Fibroblast of lung (primary cell): ENCODE results near the gene CASP10. TPM values are rescaled to one million over a fixed set of nuclear protein-coding genes. Genes with fewer than 3 reads are reported as not detected.

Source experiments
- DNase-seq, 2 donors: peaks; one replicate each; pipeline versions ENCODE4 v3.0.0 to v3.0.0-alpha.2; 2010; ENCODE audit warnings: low read depth in 2 of 2
- H2AFZ ChIP-seq: 2 replicates; pipeline ENCODE4 v1.5.1; 2012; ENCODE audit warnings: low read length, control low read depth, inconsistent platforms
- H3K27ac ChIP-seq: 2 replicates; pipeline ENCODE4 v1.5.1; 2011; ENCODE audit warnings: low read length, control low read depth; ENCODE audit not compliant: insufficient read depth
- H3K27me3 ChIP-seq: 2 replicates; pipeline ENCODE4 v1.5.1; 2011; ENCODE audit warnings: mild to moderate bottlenecking, low read length; ENCODE audit not compliant: control insufficient read depth, insufficient read depth
- H3K36me3 ChIP-seq: 2 replicates; pipeline ENCODE4 v1.5.1; 2011; ENCODE audit warnings: low read length; ENCODE audit not compliant: control insufficient read depth, insufficient read depth
- H3K4me1 ChIP-seq: 2 replicates; pipeline ENCODE4 v1.5.1; 2011; ENCODE audit warnings: low read length; ENCODE audit not compliant: control insufficient read depth, insufficient read depth; ENCODE audit errors: extremely low read depth
- H3K4me2 ChIP-seq: 2 replicates; pipeline ENCODE4 v1.5.1; 2011; ENCODE audit warnings: low read length, control low read depth; ENCODE audit not compliant: insufficient read depth; ENCODE audit errors: extremely low read depth
- H3K4me3 ChIP-seq, 4 experiments: fragments of 200-600 bp in 1 of 4; sonication (generic) in 1 of 4; replicated peaks in 1 of 4; 2 replicates each; pipeline ENCODE4 v1.5.1; 2011 to 2016; ENCODE audit warnings: low read length in 4 of 4, low read depth in 3 of 4, mild to moderate bottlenecking in 3 of 4, control low read depth in 2 of 4, inconsistent platforms in 1 of 4, mixed read lengths in 1 of 4; ENCODE audit not compliant: insufficient read depth in 1 of 4; ENCODE audit errors: control extremely low read depth in 1 of 4
- H3K79me2 ChIP-seq: 2 replicates; pipeline ENCODE4 v1.5.1; 2012; ENCODE audit warnings: mild to moderate bottlenecking, low read length, inconsistent platforms; ENCODE audit not compliant: control insufficient read depth, insufficient read depth
- H3K9ac ChIP-seq: 2 replicates; pipeline ENCODE4 v1.5.1; 2011; ENCODE audit warnings: mild to moderate bottlenecking, low read length, control low read depth; ENCODE audit not compliant: insufficient read depth
- H3K9me3 ChIP-seq: 2 replicates; pipeline ENCODE4 v1.5.1; 2012; ENCODE audit warnings: low read depth, low read length; ENCODE audit not compliant: control insufficient read depth, insufficient read depth
- H4K20me1 ChIP-seq: 2 replicates; pipeline ENCODE4 v1.5.1; 2011; ENCODE audit warnings: low read length; ENCODE audit not compliant: control insufficient read depth, insufficient read depth; ENCODE audit errors: extremely low read depth
- EZH2 ChIP-seq: IDR thresholded peaks from 2 replicates; pipeline ENCODE4 v1.5.1; 2012; ENCODE audit warnings: low read length, control low read depth, mild to moderate bottlenecking; ENCODE audit errors: missing control alignments
- polyA plus RNA-seq, 2 donors: library from polyadenylated mRNA; depleted of rRNA in 1 of 2; stranded (reverse) in 1 of 2; unstranded in 1 of 2; fragments of >200 nt; gene quantifications; 2 replicates each; pipeline ENCODE4 v1.2.1, GENCODE V29; 2011 to 2012; ENCODE audit warnings: missing spikeins in 1 of 2
- total RNA-seq: library from RNA; depleted of rRNA; stranded (reverse); fragments of >200 nt; gene quantifications from 2 replicates; pipeline ENCODE4 v1.2.1, GENCODE V29; 2014
- TF ChIP-seq, protein P1 (sequence below), 2 donors: IDR thresholded peaks in 1 of 2; conservative IDR thresholded peaks in 1 of 2; 1 replicate in 1 of 2; 2 replicates in 1 of 2; pipeline ENCODE4 v1.5.1; 2011 to 2012; ENCODE audit warnings: low read length in 2 of 2, control low read depth in 1 of 2, inconsistent platforms in 1 of 2, low read depth in 1 of 2, mild to moderate bottlenecking in 1 of 2

The CASP10 gene
- total and polyA plus RNA-seq, 2 donors (not counting 1 experiment from before 2014, with no cell fraction given), result 5.5 to 8.1 TPM

DNA sequence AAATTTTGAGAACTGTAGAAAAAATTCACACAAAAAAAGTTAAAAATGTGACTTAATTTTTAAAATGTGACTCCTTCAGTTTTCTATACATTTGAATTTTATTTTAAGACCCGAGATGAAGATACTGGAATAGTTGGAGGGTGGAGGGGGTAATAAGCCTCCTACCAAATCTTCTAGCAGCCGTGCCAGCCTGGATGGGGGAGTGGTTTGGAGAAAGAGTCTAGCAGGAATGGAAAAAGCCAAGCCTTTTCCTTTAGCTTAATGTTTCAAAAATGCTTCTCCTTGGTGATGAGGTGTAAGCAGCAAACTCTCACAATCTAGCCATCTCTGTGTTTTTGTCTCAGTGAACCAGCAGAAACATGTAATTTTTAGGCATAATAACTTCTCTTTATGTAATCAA lies 92.1 kb downstream of the CASP10 start:
- Histone ChIP-seq H3K4me2 (no peak overlapping the region), H3K4me3 (no peak overlapping the region), H4K20me1 (no peaks in the 10 kb centered on the region), H3K36me3 (peaks cover 12% of the 10 kb centered on the region), H2AFZ (no peak overlapping the region), H3K4me1 (no peaks in the 10 kb centered on the region), H3K9me3 (no peaks in the 10 kb centered on the region), H3K79me2 (no peaks in the 10 kb centered on the region), H3K9ac (no peak overlapping the region), H3K27ac (no peak overlapping the region), H3K27me3 (no peaks in the 10 kb centered on the region)
- DNase-seq, result no peak
- TF ChIP-seq, protein P1, sequence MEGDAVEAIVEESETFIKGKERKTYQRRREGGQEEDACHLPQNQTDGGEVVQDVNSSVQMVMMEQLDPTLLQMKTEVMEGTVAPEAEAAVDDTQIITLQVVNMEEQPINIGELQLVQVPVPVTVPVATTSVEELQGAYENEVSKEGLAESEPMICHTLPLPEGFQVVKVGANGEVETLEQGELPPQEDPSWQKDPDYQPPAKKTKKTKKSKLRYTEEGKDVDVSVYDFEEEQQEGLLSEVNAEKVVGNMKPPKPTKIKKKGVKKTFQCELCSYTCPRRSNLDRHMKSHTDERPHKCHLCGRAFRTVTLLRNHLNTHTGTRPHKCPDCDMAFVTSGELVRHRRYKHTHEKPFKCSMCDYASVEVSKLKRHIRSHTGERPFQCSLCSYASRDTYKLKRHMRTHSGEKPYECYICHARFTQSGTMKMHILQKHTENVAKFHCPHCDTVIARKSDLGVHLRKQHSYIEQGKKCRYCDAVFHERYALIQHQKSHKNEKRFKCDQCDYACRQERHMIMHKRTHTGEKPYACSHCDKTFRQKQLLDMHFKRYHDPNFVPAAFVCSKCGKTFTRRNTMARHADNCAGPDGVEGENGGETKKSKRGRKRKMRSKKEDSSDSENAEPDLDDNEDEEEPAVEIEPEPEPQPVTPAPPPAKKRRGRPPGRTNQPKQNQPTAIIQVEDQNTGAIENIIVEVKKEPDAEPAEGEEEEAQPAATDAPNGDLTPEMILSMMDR (conservative IDR thresholded peaks at IDR 0.05 in 1 of 2, IDR thresholded peaks at IDR 0.05 in 1 of 2; ENCODE audit: low read depth in 1 of 2, low read length in 2 of 2), result no peak
- no peak for TF ChIP-seq EZH2

DNA sequence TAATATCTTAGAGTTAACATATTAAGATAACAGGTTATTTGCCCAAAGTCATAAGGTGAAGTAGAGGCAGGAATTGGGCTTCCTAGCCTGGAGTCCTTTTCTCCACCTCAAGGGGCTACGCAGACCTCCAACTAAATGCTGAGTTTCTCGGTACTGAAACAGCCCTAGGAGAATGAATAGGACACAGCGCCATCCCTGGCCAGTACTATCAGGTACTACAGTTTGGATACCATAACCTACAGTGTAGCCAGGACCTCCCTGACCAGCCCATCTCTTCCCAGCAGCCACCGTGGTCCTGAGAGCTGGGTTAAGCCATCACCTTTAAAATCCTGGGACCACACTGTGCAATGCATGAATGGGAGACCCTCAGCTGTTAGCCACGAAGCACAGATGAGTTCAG lies 93.0 kb downstream of the CASP10 start:
- Histone ChIP-seq H3K4me2 (no peak overlapping the region), H3K36me3 (peaks cover 10% of the 10 kb centered on the region), H3K4me3 (no peak overlapping the region), H3K9me3 (no peaks in the 10 kb centered on the region), H3K27ac (no peak overlapping the region), H3K4me1 (no peaks in the 10 kb centered on the region), H3K79me2 (no peaks in the 10 kb centered on the region), H3K27me3 (no peaks in the 10 kb centered on the region), H2AFZ (no peak overlapping the region), H3K9ac (no peak overlapping the region), H4K20me1 (no peaks in the 10 kb centered on the region)
- DNase-seq, result no peak
- TF ChIP-seq EZH2, result no peak
- TF ChIP-seq, protein P1 (conservative IDR thresholded peaks at IDR 0.05 in 1 of 2, IDR thresholded peaks at IDR 0.05 in 1 of 2; ENCODE audit: low read depth in 1 of 2, low read length in 2 of 2), result peak in 1 of 2 donors; percentile 12

DNA sequence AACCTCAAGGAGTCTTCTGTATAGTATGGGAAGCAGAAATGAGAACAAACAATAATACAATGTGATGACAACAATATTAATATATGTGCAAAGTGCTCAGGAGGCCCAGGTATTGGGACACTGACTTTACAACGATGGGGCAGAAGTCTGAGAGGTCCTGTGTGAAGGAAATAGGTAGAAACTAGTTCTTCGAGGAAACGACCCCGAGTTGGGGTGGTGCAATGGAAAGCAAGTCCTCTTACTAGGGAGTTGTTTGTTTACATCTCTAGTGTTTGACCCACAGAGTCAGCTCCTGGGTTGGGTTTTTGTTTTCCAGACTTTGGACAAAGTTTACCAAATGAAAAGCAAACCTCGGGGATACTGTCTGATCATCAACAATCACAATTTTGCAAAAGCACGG lies 93.6 kb downstream of the CASP10 start:
- no peak for DNase-seq
- Histone ChIP-seq H3K9me3 (no peaks in the 10 kb centered on the region), H2AFZ (no peak overlapping the region), H3K36me3 (peaks cover 10% of the 10 kb centered on the region), H3K4me3 (no peak overlapping the region), H3K27ac (no peak overlapping the region), H3K9ac (no peak overlapping the region), H3K4me2 (no peak overlapping the region), H3K79me2 (no peaks in the 10 kb centered on the region), H3K27me3 (no peaks in the 10 kb centered on the region), H4K20me1 (no peaks in the 10 kb centered on the region), H3K4me1 (no peaks in the 10 kb centered on the region)
- TF ChIP-seq, protein P1 (conservative IDR thresholded peaks at IDR 0.05 in 1 of 2, IDR thresholded peaks at IDR 0.05 in 1 of 2; ENCODE audit: low read depth in 1 of 2, low read length in 2 of 2), result no peak
- TF ChIP-seq EZH2, result no peak

Other genes with a start within 250 kb of the CASP10 start
- gene ORC2, start 219.5 kb upstream of the CASP10 start, total RNA-seq, result 13.6 and 13.9 TPM in 2 replicates
- gene ORC2, start 219.5 kb upstream of the CASP10 start, polyA plus RNA-seq, result 5.1 and 5.7 TPM in 2 replicates
- 6.2 and 8.6 TPM in 2 replicates for gene HYCC2, start 111.5 kb upstream of the CASP10 start, total RNA-seq
- gene HYCC2, start 111.5 kb upstream of the CASP10 start, polyA plus RNA-seq, result 3.4 and 6.2 TPM in 2 replicates
- gene NDUFB3, start 111.1 kb upstream of the CASP10 start, total RNA-seq, result 69.9 and 77.5 TPM in 2 replicates
- 117 and 121 TPM in 2 replicates for gene NDUFB3, start 111.1 kb upstream of the CASP10 start, polyA plus RNA-seq
- gene CFLAR, start 67.0 kb upstream of the CASP10 start, total RNA-seq, result 80.4 and 86.5 TPM in 2 replicates
- 24.9 and 39.3 TPM in 2 replicates for gene CFLAR, start 67.0 kb upstream of the CASP10 start, polyA plus RNA-seq
- gene CASP8, start 77.4 kb downstream of the CASP10 start, total RNA-seq, result 31.5 and 38.3 TPM in 2 replicates
- 19.7 and 22.6 TPM in 2 replicates for gene CASP8, start 77.4 kb downstream of the CASP10 start, polyA plus RNA-seq
- 1.0 and 1.3 TPM in 2 replicates for gene FLACC1, start 174.2 kb downstream of the CASP10 start, total RNA-seq
- 0.27 and 0.56 TPM in 2 replicates for gene FLACC1, start 174.2 kb downstream of the CASP10 start, polyA plus RNA-seq